Measurements from ENCODE around the gene IQCH.

IQCH gene

GRCh38 chr15:67254238-67255175 is at the start of gene IQCH, which contains the start of gene AAGAB:
IQCH (plus strand) TSS chr15:67254786; CDS start chr15:67254897, 111 bp downstream.
AAGAB (minus strand) TSS chr15:67254661; CDS start chr15:67254631, 30 bp downstream.
- DNase-seq = peak; percentile 48 to 99 (median 93)

- DNase-seq = no peak
Observed at GRCh38 chr15:67207555-67208207, 46.9 kb upstream of the IQCH start.

GRCh38 chr15:67208396-67208795 is 46.2 kb upstream of the IQCH start:
- DNase-seq = no peak

- no peak for DNase-seq
Observed at GRCh38 chr15:67210555-67211168, 43.9 kb upstream of the IQCH start.

- no peak for DNase-seq
Observed at GRCh38 chr15:67212684-67213367, 41.8 kb upstream of the IQCH start.

GRCh38 chr15:67215102-67215501 is 39.5 kb upstream of the IQCH start:
- DNase-seq = no peak

- DNase-seq = no peak
Observed at GRCh38 chr15:67216859-67217258, 37.7 kb upstream of the IQCH start.

GRCh38 chr15:67218428-67218827 is 36.2 kb upstream of the IQCH start:
- DNase-seq = no peak

- DNase-seq = no peak
Observed at GRCh38 chr15:67219288-67219687, 35.3 kb upstream of the IQCH start.

GRCh38 chr15:67224889-67225288 is 29.7 kb upstream of the IQCH start:
- no peak for DNase-seq

GRCh38 chr15:67225336-67225735 is 29.2 kb upstream of the IQCH start:
- DNase-seq = no peak

- no peak for DNase-seq
Observed at GRCh38 chr15:67227431-67227830, 27.2 kb upstream of the IQCH start.

- no peak for DNase-seq
Observed at GRCh38 chr15:67227846-67228245, 26.7 kb upstream of the IQCH start.

- no peak for DNase-seq
Observed at GRCh38 chr15:67228286-67228685, 26.3 kb upstream of the IQCH start.

GRCh38 chr15:67230504-67230903 is 24.1 kb upstream of the IQCH start:
- no peak for DNase-seq

GRCh38 chr15:67232591-67232990 is 22.0 kb upstream of the IQCH start:
- no peak for DNase-seq

GRCh38 chr15:67240235-67241131 is 14.1 kb upstream of the IQCH start:
- peak in 2 of 56 donors; percentile 2 to 22 for DNase-seq

- DNase-seq = no peak
Observed at GRCh38 chr15:67241132-67241855, 13.3 kb upstream of the IQCH start.

- DNase-seq = no peak
Observed at GRCh38 chr15:67242708-67243111, 11.9 kb upstream of the IQCH start.
